ENCODE measurements around the gene MYH3.
A peak's percentile ranks its signal among the peaks of the same experiment; 100 is the strongest.
"Not testable (repeated sequence)": the region's sequence is repeated elsewhere in the genome, so short reads cannot be mapped to it uniquely, and the experiment has no call there.

The MYH3 gene

DNA sequence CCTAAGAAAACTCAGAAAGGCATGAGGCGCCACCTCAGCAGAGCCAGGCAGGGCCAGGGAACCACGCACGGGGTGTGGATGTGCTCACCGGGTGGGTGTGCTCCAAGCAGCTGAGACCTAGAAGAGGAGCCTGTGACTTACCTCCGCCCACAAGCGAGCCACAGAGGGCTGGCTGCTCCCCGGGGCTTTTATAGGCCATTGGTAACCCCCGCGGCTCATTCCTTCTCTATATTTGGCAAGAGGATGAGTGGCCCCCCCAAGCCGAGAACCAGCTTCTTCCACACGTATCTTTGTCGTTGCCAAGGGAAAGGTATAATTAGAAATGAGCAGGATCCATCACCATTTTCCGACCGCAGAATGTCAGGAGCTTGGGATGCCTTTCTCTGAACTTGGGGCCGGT is at the start of gene MYH3:
Gene MYH3, minus strand, starts transcription at position 162 of the 400 bp plus-strand sequence. CDS start 2,245 bp downstream, outside the sequence.
- Histone ChIP-seq H3K36me3 (ENCODE audit: control insufficient read depth in 5 of 5, insufficient read depth in 5 of 5, low read length in 5 of 5) (peaks cover 0 to 14% (median 3%) of the 10 kb centered on the region in 5 donors), H3K9ac (ENCODE audit: low read length in 5 of 5) (no peak within 1 kb of the TSS), H3K27me3 (ENCODE audit: control insufficient read depth in 5 of 5, insufficient read depth in 4 of 5, low read length in 5 of 5) (peaks cover 0 to 2% (median 0%) of the 10 kb centered on the region in 5 donors), H3K27ac (ENCODE audit: low read depth, low read length) (no peak within 1 kb of the TSS), H3K4me1 (ENCODE audit: control insufficient read depth in 5 of 5, insufficient read depth in 5 of 5, low read length in 5 of 5) (peaks cover 0 to 4% (median 2%) of the 10 kb centered on the region in 5 donors), H3K4me3 (ENCODE audit: low read depth in 1 of 5, low read length in 5 of 5) (no peak within 1 kb of the TSS), H3K9me3 (ENCODE audit: control insufficient read depth in 5 of 5, low read length in 5 of 5) (no peaks in the 10 kb centered on the region)

DNA sequence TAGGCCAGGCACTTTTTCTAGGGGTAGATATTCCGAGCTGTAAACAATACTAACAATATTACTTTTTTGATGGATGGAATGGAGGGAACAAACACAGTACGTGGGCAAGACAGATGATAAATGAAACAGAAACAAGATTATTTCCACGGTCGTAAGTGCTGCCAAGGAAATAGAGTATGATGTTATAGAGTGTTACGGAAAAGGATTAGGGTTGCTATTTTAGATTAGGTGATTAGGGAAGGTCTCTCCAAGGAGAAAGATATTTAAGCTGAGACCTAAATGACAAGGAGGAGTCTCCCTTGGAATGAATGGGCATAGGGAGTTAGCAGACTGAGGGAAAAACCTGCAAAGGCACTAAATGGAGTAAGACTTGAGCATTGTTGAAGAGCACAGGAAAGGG is 48.6 kb upstream of the MYH3 start:
- no peaks in the 10 kb centered on the region for H3K9me3 ChIP-seq (ENCODE audit: control insufficient read depth in 5 of 5, low read length in 5 of 5)
- no peak overlapping the region for H3K9ac ChIP-seq (ENCODE audit: low read length in 5 of 5)
- no peak overlapping the region for H3K27ac ChIP-seq (ENCODE audit: low read depth, low read length)
- H3K36me3 ChIP-seq (ENCODE audit: control insufficient read depth in 5 of 5, insufficient read depth in 5 of 5, low read length in 5 of 5) = peaks cover 31 to 56% (median 45%) of the 10 kb centered on the region in 5 donors
- no peak overlapping the region for H3K4me3 ChIP-seq (ENCODE audit: low read depth in 1 of 5, low read length in 5 of 5)
- peaks cover 2 to 13% (median 9%) of the 10 kb centered on the region in 5 donors for H3K4me1 ChIP-seq (ENCODE audit: control insufficient read depth in 5 of 5, insufficient read depth in 5 of 5, low read length in 5 of 5)
- H3K27me3 ChIP-seq (ENCODE audit: control insufficient read depth in 5 of 5, insufficient read depth in 4 of 5, low read length in 5 of 5) = no peaks in the 10 kb centered on the region

DNA sequence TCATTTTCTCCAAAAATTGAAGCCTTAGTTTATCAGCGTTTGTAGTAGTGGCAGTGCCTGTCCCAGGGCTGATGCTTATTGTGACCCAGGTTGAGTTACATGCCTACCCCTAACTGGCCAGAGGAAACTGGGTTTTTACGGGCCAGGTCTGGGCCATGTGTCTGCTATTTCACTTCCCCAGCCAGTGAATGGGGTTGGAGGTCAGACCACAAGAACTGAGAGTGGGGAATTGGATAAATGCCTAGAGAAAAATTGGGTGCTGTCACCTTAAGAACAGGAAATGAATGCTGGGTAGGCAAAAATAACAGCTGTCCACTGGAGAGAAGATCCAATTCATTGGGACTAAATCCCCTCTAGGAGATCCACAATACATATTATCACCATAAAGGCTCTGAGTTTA is 45.5 kb upstream of the MYH3 start:
- Histone ChIP-seq H3K36me3 (ENCODE audit: control insufficient read depth in 5 of 5, insufficient read depth in 5 of 5, low read length in 5 of 5) (peaks cover 20 to 28% (median 22%) of the 10 kb centered on the region in 5 donors), H3K9me3 (ENCODE audit: control insufficient read depth in 5 of 5, low read length in 5 of 5) (no peaks in the 10 kb centered on the region), H3K9ac (ENCODE audit: low read length in 5 of 5) (peak overlapping the region in 3 of 5 donors; percentile 13 to 26 (median 19)), H3K4me3 (ENCODE audit: low read depth in 1 of 5, low read length in 5 of 5) (no peak overlapping the region), H3K27ac (ENCODE audit: low read depth, low read length) (no peak overlapping the region), H3K4me1 (ENCODE audit: control insufficient read depth in 5 of 5, insufficient read depth in 5 of 5, low read length in 5 of 5) (peaks cover 2 to 19% (median 17%) of the 10 kb centered on the region in 5 donors), H3K27me3 (ENCODE audit: control insufficient read depth in 5 of 5, insufficient read depth in 4 of 5, low read length in 5 of 5) (no peaks in the 10 kb centered on the region)

DNA sequence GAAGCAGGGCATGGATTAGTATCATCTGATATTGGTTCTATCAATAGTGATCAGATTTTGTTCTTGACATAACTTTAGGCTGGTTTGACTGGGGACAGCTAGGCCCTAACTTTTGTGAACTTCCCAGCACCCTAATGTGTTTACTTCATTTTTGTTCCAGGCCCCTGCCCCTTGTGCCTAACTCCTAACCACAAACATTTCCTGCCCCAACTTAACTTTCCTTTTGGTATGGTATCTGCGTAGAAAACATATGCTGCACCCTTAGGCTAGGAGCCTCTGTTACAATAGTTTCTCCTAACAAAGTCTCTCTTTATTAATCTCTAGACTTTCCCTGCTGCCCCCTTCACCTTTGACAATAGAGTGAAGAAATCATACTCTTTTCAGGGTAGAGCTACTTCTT is 42.7 kb upstream of the MYH3 start:
- H3K4me3 ChIP-seq (ENCODE audit: low read depth in 1 of 5, low read length in 5 of 5) = no peak overlapping the region
- peaks cover 2 to 41% (median 35%) of the 10 kb centered on the region in 5 donors for H3K4me1 ChIP-seq (ENCODE audit: control insufficient read depth in 5 of 5, insufficient read depth in 5 of 5, low read length in 5 of 5)
- no peaks in the 10 kb centered on the region for H3K27me3 ChIP-seq (ENCODE audit: control insufficient read depth in 5 of 5, insufficient read depth in 4 of 5, low read length in 5 of 5)
- H3K27ac ChIP-seq (ENCODE audit: low read depth, low read length) = no peak overlapping the region
- no peaks in the 10 kb centered on the region for H3K9me3 ChIP-seq (ENCODE audit: control insufficient read depth in 5 of 5, low read length in 5 of 5)
- H3K36me3 ChIP-seq (ENCODE audit: control insufficient read depth in 5 of 5, insufficient read depth in 5 of 5, low read length in 5 of 5) = peaks cover 2 to 7% (median 5%) of the 10 kb centered on the region in 5 donors
- H3K9ac ChIP-seq (ENCODE audit: low read length in 5 of 5) = no peak overlapping the region

DNA sequence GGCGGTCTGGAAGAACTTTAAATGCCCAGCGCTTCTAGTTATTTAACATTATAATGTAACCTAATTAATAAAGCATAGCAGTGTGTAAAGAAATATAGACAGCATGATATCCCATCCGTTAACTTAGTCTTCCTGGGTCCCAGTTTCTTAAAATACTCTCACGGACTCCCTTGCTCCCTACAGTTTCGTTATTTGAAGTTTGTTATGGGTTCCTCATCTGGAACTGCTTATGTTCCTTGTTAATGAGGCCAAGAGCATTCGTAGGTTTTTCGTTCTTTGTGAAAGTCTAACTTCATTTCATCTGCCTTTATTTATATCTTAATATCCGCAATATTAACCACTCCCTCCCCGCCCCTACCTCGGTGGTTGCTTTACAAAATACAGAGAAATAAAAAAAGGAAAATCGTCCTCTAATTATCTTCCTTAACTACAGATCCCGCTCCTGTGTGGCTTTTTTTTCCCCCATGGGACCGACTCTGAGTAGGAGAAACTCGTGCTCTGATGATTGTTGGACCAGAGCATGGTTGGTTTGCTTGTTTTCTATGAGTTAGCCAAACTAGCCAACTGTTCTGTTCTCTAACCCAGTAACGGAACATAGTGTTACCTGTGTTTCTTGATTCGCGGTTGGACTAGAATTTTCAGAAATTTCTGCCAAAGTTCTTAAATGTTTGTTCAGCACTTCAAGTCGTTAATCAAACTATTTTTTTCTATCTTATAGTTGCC is 41.1 kb upstream of the MYH3 start:
- peak overlapping the region; percentile 93 for H3K27ac ChIP-seq (ENCODE audit: low read depth, low read length)
- peak overlapping the region; percentile 71 to 98 (median 92) for H3K4me3 ChIP-seq (ENCODE audit: low read depth in 1 of 5, low read length in 5 of 5)
- peaks cover 11 to 22% (median 12%) of the 10 kb centered on the region in 5 donors for H3K36me3 ChIP-seq (ENCODE audit: control insufficient read depth in 5 of 5, insufficient read depth in 5 of 5, low read length in 5 of 5)
- no peaks in the 10 kb centered on the region for H3K9me3 ChIP-seq (ENCODE audit: control insufficient read depth in 5 of 5, low read length in 5 of 5)
- peak overlapping the region; percentile 73 to 99 (median 96) for H3K9ac ChIP-seq (ENCODE audit: low read length in 5 of 5)
- no peaks in the 10 kb centered on the region for H3K27me3 ChIP-seq (ENCODE audit: control insufficient read depth in 5 of 5, insufficient read depth in 4 of 5, low read length in 5 of 5)
- peaks cover 2 to 41% (median 35%) of the 10 kb centered on the region in 5 donors for H3K4me1 ChIP-seq (ENCODE audit: control insufficient read depth in 5 of 5, insufficient read depth in 5 of 5, low read length in 5 of 5)

DNA sequence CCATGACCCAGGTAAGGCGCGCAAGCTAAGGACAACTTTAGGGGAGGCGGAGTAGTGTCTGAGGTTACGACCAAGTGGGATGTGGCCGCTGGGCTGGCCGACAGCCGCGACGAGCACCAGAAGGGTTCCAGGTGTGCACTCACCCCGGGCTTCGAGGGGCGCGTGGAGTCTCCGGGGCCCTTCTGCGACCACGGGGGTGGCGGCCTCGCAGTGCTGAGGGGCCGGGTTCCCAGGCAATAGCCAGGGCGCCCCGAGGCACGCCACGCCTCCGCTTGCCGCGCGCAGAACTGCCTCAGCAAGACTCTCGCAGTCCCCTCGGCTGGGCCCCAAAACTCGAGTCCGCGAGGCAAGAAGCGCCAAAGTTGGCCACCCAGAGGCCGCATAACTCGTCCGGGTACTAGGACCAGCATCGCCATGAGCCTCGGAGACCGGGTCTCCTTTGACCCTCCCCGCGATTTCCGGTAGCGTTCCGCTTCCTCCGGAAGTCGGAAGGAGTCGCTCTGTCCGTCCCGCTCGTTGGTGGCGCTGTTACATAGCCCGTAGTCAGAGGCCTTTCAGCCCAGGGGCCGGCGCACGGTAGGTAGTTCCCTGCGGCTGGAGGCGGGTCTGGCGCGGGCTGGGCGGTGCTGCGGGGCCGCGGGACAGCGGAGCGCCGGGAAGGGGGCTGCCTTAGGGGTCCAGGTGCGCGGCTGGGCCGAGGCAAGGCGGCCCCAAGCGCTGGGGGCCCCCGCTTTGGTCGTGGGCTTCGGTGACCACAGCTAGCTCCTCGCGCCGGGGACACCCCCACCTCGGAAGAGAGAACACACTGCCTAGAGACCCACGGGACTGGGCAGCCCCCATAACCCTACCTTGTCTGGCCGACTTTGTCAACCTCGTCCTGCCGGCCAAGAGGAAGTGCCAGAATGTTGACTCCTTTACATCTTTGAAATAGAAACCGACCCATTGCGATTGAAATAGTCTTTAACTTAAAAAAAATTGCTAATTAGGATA is 40.3 kb upstream of the MYH3 start, which contains the start of the genes ADPRM and SCO1:
Gene ADPRM, plus strand, starts transcription at position 503 of the 990 bp plus-strand sequence. CDS start 7,333 bp downstream, outside the sequence.
Gene SCO1, minus strand, starts transcription at position 442 of the 990 bp plus-strand sequence. Its CDS starts 26 bp downstream, at position 416.
- H3K4me1 ChIP-seq (ENCODE audit: control insufficient read depth in 5 of 5, insufficient read depth in 5 of 5, low read length in 5 of 5) = peaks cover 0 to 34% (median 28%) of the 10 kb centered on the region in 5 donors
- H3K27me3 ChIP-seq (ENCODE audit: control insufficient read depth in 5 of 5, insufficient read depth in 4 of 5, low read length in 5 of 5) = no peaks in the 10 kb centered on the region
- peak within 1 kb of the TSS; percentile 73 to 99 (median 96) for H3K9ac ChIP-seq (ENCODE audit: low read length in 5 of 5)
- no peaks in the 10 kb centered on the region for H3K9me3 ChIP-seq (ENCODE audit: control insufficient read depth in 5 of 5, low read length in 5 of 5)
- peak within 1 kb of the TSS; percentile 71 to 98 (median 92) for H3K4me3 ChIP-seq (ENCODE audit: low read depth in 1 of 5, low read length in 5 of 5)
- peaks cover 14 to 31% (median 16%) of the 10 kb centered on the region in 5 donors for H3K36me3 ChIP-seq (ENCODE audit: control insufficient read depth in 5 of 5, insufficient read depth in 5 of 5, low read length in 5 of 5)
- H3K27ac ChIP-seq (ENCODE audit: low read depth, low read length) = peak within 1 kb of the TSS; percentile 93

DNA sequence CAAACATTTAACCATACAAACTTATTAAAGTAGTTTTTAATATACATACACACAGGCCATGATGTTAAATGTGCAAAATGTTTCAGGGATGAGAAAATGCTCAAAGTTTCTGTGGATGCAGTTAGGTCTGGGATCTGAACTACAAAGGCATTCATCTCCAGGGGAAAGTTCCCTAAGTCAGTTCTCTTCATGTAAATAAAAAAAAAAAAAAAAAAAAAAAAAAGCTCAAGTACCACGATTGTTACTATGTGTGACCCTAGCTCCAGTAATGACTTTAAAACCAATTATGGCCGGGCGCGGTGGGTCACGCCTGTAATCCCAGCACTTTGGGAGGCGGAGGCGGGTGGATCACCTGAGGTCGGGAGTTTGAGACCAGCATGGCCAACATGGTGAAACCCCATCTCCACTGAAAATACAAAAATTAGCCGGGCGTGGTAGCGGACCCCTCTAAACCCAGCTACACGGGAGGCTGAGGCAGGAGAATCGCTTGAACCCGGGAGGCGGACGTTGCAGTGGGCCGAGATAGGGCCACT is 38.8 kb upstream of the MYH3 start:
- not testable (repeated sequence) for H3K27me3 ChIP-seq (ENCODE audit: control insufficient read depth in 5 of 5, insufficient read depth in 4 of 5, low read length in 5 of 5); H3K9me3 ChIP-seq (ENCODE audit: control insufficient read depth in 5 of 5, low read length in 5 of 5)
- peak overlapping the region in 2 of 5 donors; percentile 98 for H3K4me3 ChIP-seq (ENCODE audit: low read depth in 1 of 5, low read length in 5 of 5)
- H3K9ac ChIP-seq (ENCODE audit: low read length in 5 of 5) = peak overlapping the region in 1 of 5 donors; percentile 93
- peaks cover 27 to 45% (median 30%) of the 10 kb centered on the region in 5 donors for H3K36me3 ChIP-seq (ENCODE audit: control insufficient read depth in 5 of 5, insufficient read depth in 5 of 5, low read length in 5 of 5)
- H3K27ac ChIP-seq (ENCODE audit: low read depth, low read length) = peak overlapping the region; percentile 93
- peaks cover 0 to 30% (median 26%) of the 10 kb centered on the region in 5 donors for H3K4me1 ChIP-seq (ENCODE audit: control insufficient read depth in 5 of 5, insufficient read depth in 5 of 5, low read length in 5 of 5)

DNA sequence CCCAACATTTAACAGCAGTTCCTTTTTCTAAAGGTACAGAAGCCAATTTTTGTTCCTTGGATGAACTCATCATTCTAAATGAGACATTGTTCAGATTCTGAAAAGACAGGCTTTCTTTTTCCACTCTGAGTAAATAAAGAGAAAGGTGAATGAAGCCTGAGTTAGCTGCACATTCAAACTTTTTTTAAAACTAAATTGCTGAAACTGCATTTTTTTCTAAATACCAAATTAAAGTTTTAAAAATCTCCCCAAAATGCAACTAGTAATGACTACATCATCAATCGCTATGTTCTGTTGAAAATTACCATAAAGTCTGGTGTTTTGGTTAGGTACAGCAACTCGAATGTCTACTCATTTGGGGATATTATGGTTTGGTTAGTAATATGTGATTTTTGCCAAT is 30.4 kb upstream of the MYH3 start:
- no peak overlapping the region for H3K9ac ChIP-seq (ENCODE audit: low read length in 5 of 5)
- peaks cover 0 to 9% (median 4%) of the 10 kb centered on the region in 5 donors for H3K4me1 ChIP-seq (ENCODE audit: control insufficient read depth in 5 of 5, insufficient read depth in 5 of 5, low read length in 5 of 5)
- H3K9me3 ChIP-seq (ENCODE audit: control insufficient read depth in 5 of 5, low read length in 5 of 5) = no peaks in the 10 kb centered on the region
- no peak overlapping the region for H3K4me3 ChIP-seq (ENCODE audit: low read depth in 1 of 5, low read length in 5 of 5)
- no peaks in the 10 kb centered on the region for H3K27me3 ChIP-seq (ENCODE audit: control insufficient read depth in 5 of 5, insufficient read depth in 4 of 5, low read length in 5 of 5)
- H3K27ac ChIP-seq (ENCODE audit: low read depth, low read length) = no peak overlapping the region
- peaks cover 37 to 60% (median 46%) of the 10 kb centered on the region in 5 donors for H3K36me3 ChIP-seq (ENCODE audit: control insufficient read depth in 5 of 5, insufficient read depth in 5 of 5, low read length in 5 of 5)

DNA sequence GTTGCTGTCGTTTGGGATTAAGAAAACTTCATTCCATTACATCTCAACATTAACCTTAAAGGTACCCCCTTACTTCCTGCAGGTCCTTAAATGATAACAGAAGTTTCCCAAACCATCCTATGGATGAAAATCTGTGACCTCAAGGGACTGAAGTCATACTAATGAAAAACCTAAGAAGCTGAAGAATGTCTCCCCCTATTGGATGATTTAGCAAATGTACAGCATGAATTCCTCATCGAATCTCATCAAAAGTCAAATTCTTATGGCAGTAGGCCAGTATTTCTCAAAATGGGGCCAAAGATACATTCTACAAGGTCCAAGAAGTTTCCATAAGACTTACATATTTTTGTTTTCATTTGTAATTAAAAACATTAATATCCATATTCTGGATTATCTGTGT is 26.7 kb upstream of the MYH3 start:
- Histone ChIP-seq H3K27ac (ENCODE audit: low read depth, low read length) (peak overlapping the region; percentile 43), H3K27me3 (ENCODE audit: control insufficient read depth in 5 of 5, insufficient read depth in 4 of 5, low read length in 5 of 5) (no peaks in the 10 kb centered on the region), H3K4me1 (ENCODE audit: control insufficient read depth in 5 of 5, insufficient read depth in 5 of 5, low read length in 5 of 5) (peaks cover 0 to 24% (median 13%) of the 10 kb centered on the region in 5 donors), H3K36me3 (ENCODE audit: control insufficient read depth in 5 of 5, insufficient read depth in 5 of 5, low read length in 5 of 5) (peaks cover 29 to 64% (median 41%) of the 10 kb centered on the region in 5 donors), H3K4me3 (ENCODE audit: low read depth in 1 of 5, low read length in 5 of 5) (no peak overlapping the region), H3K9me3 (ENCODE audit: control insufficient read depth in 5 of 5, low read length in 5 of 5) (no peaks in the 10 kb centered on the region), H3K9ac (ENCODE audit: low read length in 5 of 5) (peak overlapping the region in 1 of 5 donors; percentile 8)
